Activated CD4-positive, CD25-positive, alpha-beta regulatory T cell treated with anti-CD3 and anti-CD28 coated beads, Interleukin-2, amount 50 U/mL, for 72 hours (primary cell): Measurements from ENCODE around the gene CCDC174.
"Not testable (repeated sequence)": the region's sequence is repeated elsewhere in the genome, so short reads cannot be mapped to it uniquely, and the experiment has no call there.

Source experiments
- DNase-seq: peaks from one replicate; pipeline ENCODE4 v3.0.0; 2021

CCDC174 gene

GRCh38 chr3:14651440-14652251 lies at the start of gene CCDC174:
CCDC174 (plus strand) TSS chr3:14651762; CDS start chr3:14651837, 75 bp downstream.
- DNase-seq: peak; percentile 93

GRCh38 chr3:14602006-14602803 lies 49.4 kb upstream of the CCDC174 start:
- DNase-seq: no peak

GRCh38 chr3:14602804-14603644 lies 48.5 kb upstream of the CCDC174 start:
- DNase-seq: no peak

GRCh38 chr3:14605067-14605466 lies 46.5 kb upstream of the CCDC174 start:
- DNase-seq: no peak

- no peak for DNase-seq
These were observed 45.8 kb upstream of the CCDC174 start for GRCh38 chr3:14605744-14606143.

- DNase-seq: no peak
These were observed 44.8 kb upstream of the CCDC174 start for GRCh38 chr3:14606669-14607339.

GRCh38 chr3:14608298-14608697 lies 43.3 kb upstream of the CCDC174 start:
- no peak for DNase-seq

- DNase-seq: not testable (repeated sequence)
These were observed 42.5 kb upstream of the CCDC174 start for GRCh38 chr3:14609058-14609457.

- DNase-seq: no peak
These were observed 42.1 kb upstream of the CCDC174 start for GRCh38 chr3:14609506-14609905.

- DNase-seq: no peak
These were observed 41.6 kb upstream of the CCDC174 start for GRCh38 chr3:14609941-14610340.

GRCh38 chr3:14614189-14614588 lies 37.4 kb upstream of the CCDC174 start:
- no peak for DNase-seq

- no peak for DNase-seq
These were observed 36.7 kb upstream of the CCDC174 start for GRCh38 chr3:14614862-14615261.

- DNase-seq: no peak
These were observed 34.7 kb upstream of the CCDC174 start for GRCh38 chr3:14616606-14617507.

GRCh38 chr3:14617508-14618023 lies 34.0 kb upstream of the CCDC174 start:
- no peak for DNase-seq

GRCh38 chr3:14619605-14620004 lies 32.0 kb upstream of the CCDC174 start:
- DNase-seq: no peak

GRCh38 chr3:14620512-14620911 lies 31.1 kb upstream of the CCDC174 start:
- no peak for DNase-seq

- no peak for DNase-seq
These were observed 30.5 kb upstream of the CCDC174 start for GRCh38 chr3:14621093-14621492.

GRCh38 chr3:14622368-14622767 lies 29.2 kb upstream of the CCDC174 start:
- no peak for DNase-seq

GRCh38 chr3:14623569-14624051 lies 28.0 kb upstream of the CCDC174 start:
- DNase-seq: no peak

- DNase-seq: no peak
These were observed 27.1 kb upstream of the CCDC174 start for GRCh38 chr3:14624498-14624897.

GRCh38 chr3:14625443-14625842 lies 26.1 kb upstream of the CCDC174 start:
- DNase-seq: no peak
